Spleen (tissue), 7 donors: ENCODE results near the gene RRAGD.

Source experiments
- CTCF ChIP-seq, 11 experiments: fragments of 200-600 bp in 7 of 11; fragments of 450-650 bp in 4 of 11; sonication (generic) in 4 of 11; IDR thresholded peaks in 8 of 11; conservative IDR thresholded peaks in 3 of 11; 1 replicate in 7 of 11; 2 replicates in 4 of 11; pipeline versions ENCODE4 v1.4.0 to v1.8.0; 2016 to 2021; ENCODE audit warnings: antibody characterized with exemption in 11 of 11, inconsistent platforms in 4 of 11, mild to moderate bottlenecking in 1 of 11
- POLR2A ChIP-seq, 3 donors: fragments of 450-650 bp; IDR thresholded peaks; one replicate each; pipeline ENCODE4 v1.5.1; 2017; ENCODE audit warnings: antibody characterized with exemption in 3 of 3, mild to moderate bottlenecking in 1 of 3
- POLR2AphosphoS5 ChIP-seq, 3 donors: sonication (generic); formaldehyde crosslinking; IDR thresholded peaks; one replicate each; pipeline ENCODE4 v1.5.1; 2017; ENCODE audit warnings: antibody characterized with exemption in 3 of 3
- donor health status: DM: no; HTN: no; CAD: no; lungs with moderate emphysema.
- donor health status: DM: no; HTN: no; CAD: no.
- donor health status: DM: no; HTN: no; CAD: no.

- TF ChIP-seq CTCF (IDR thresholded peaks at IDR 0.05 in 8 of 11, conservative IDR thresholded peaks at IDR 0.05 in 3 of 11) (peak in 3 of 11 experiments; percentile 7 to 16 (median 16)), POLR2A (IDR thresholded peaks at IDR 0.05) (peak; percentile 67 to 93 (median 92)), POLR2AphosphoS5 (IDR thresholded peaks at IDR 0.05) (peak; percentile 95 to 98 (median 96))
Observed at GRCh38 chr6:89352278-89353117, 59.6 kb downstream of the RRAGD start, which contains the start of gene UBE2J1.
